DMS 273 (cell line): ENCODE results near the gene STARD9.
A peak's percentile ranks its signal among the peaks of the same experiment; 100 is the strongest.
"Not testable (repeated sequence)": the region's sequence is repeated elsewhere in the genome, so short reads cannot be mapped to it uniquely, and the experiment has no call there.

Experiments
- DNase-seq: peaks from one replicate; lab custom pipeline; 2025; ENCODE audit not compliant: unreplicated experiment; lab: John Stamatoyannopoulos, UW

STARD9 gene

DNA sequence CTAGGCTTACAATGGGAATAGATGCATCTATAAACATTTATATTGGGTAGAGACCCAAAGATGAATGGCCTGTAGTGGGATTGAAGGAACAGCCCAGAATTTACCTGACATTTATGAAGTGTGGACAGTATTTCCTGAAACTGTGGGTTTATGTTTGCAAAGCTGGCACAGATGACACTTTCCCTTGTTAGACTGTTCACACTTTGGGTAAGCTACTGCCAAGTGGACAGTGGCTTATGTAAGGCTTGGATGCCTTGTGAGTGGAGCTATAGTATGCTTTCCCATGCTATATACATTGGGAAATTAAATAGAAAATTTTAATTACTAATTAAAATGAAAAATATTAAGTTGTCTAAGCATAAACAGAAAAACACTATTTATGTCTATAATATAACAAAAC is 48.5 kb downstream of the STARD9 start:
- DNase-seq = no peak

DNA sequence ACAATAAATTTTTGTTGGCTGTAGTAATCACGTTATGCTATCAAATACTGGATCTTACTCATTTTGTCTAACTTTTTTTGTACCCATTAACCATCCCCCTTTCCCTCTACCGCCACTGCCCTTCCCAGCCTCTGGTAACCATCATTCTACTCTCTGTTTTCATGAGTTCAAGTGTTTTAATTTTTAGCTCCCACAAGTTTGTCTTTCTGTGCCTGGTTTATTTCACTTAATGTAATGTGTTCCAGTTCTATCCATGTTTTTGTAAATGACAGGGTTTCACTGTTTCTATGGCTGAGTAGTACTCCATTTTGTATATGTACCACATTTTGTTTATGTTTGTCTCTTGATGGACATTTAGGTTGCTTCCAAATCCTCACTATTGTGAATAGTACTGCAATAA is 52.1 kb downstream of the STARD9 start:
- no peak for DNase-seq

DNA sequence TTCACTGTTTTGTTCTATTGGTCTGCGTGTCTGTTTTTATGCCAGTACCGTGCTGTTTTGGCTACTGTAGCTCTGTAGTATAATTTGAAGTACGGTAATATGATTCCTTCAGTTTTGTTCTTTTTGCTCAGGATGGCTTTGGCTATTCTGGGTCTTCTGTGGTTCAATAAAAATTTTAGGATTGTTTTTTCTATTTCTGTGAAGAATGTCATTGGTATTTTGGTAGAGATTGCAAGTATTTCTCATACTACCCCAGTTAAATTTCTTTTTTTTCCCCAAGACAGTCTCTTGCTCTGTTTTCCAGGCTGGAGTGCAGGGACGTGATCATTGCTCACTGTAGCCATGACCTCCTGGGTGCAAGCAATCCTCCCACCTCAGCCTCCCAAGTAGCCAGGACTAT is 53.4 kb downstream of the STARD9 start:
- DNase-seq = no peak

DNA sequence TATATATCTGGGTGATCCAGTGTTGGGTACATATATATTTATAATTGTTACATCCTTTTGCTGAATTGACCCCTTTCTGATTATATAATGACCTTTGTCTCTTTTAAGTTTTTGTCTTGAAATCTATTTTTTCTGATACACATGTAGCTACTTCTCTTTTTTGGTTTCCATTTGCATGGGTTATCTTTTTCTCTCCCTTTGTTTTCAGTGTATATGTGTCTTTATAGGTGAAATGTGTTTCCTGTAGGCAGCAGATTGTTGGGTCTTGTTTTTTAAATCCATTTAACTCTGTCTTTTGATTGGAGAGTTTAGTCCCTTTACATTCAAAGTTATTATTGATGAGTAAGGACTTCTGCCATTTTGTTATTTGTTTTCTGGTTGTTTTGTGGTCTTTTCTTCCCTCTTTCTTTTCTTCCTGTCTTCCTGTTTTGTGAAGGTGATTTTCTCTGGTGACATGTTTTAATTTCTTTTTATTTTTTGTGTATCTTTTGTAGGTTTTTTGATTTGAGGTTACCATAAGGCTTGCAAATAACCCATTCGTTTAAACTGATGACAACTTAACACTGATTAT is 56.8 kb downstream of the STARD9 start:
- no peak for DNase-seq

DNA sequence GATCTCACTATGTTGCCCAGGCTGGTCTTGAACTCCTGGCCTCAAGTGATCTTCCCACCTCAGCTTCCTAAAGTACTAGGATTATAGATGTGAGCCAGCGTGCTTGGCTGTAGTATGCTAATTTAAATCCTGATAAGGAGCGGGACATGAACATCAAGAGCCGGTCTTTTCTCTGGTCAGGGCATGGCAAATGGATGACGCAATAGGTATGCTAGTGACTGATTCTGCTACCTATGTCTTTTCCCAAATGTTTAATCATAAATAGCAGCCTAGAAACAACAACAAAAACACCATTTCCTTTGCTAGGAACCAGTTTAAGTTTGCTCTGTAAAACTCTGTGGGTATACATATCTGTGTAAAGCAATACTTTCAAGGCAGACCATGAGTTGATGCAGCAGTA is 64.7 kb downstream of the STARD9 start:
- DNase-seq = no peak

DNA sequence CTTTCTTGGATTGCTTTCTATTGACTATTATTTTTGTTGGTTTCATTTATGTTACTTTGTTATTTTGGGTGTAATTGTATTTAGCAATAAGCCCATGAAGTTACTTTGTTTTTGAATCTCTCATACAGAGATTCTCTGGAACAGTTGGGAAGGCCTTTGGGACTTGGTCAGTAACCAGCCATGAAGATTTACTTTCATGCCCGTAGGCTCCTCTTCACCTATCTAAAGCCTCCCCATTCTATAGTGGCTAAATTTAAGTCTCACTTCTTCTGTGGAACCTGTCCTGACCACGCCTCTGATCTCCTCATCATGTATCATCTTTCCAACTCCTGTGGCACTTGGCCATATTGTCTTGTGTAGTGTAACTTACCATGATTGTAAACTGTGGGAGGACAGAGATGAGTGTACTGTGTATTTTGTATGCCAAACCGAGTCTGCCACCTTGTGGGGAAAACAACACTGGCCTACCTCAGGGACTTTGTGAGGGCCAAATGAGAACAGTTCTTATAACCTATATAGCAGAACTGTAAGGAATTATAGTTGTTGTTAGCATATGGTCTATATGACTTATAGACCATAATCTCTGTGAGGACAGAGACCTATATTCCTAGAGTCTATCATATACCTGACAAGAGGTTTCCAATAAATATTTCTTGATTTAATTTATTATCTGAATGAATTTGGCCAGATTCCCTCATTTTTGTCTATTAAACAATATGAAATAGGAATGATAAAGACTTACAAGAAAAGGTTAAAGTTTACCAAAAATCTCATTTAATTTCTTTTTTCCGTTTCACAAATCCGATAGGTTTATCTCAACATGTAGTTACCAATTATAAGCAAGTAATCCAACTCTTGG is 75.0 kb downstream of the STARD9 start:
- peak; percentile 71 for DNase-seq

DNA sequence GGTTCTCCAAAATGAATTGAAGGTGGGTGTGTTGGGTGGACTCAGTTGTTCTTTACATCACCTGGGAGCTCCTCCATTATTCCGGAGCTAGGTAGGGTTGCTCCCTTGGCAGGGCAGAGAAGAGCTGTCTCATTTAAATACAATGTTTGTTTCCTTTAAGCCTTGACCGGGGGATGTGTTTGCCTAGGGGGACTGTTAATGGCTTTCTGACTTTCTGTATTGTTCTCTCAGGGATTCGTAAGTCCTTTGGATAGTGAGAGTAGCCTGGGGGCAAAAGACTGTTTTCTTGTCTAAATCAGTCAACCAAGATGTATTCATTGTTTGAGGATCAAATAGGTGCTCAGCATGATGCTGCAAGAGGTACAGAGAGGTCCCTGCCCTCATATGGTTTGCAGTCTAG is 90.4 kb downstream of the STARD9 start:
- no peak for DNase-seq

DNA sequence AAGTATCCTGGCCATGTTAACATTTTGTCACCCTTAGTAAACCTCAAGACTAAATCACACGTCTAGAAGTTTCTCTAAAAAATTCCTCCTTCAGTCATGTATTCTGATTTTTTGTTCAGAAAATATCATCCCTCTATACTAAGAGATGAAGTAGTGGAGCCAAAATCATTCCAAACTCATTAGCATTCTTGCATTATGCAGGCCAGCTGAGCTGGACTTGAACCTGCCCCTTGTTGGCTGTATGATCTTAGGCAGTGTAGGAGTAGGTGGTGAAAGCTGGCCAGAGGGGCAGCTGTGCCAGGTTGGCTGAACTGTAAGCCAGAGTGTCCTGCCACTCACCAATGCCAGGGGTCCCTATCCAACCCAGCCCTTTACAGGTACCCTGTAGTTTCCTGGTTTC is 92.4 kb downstream of the STARD9 start:
- DNase-seq = no peak

DNA sequence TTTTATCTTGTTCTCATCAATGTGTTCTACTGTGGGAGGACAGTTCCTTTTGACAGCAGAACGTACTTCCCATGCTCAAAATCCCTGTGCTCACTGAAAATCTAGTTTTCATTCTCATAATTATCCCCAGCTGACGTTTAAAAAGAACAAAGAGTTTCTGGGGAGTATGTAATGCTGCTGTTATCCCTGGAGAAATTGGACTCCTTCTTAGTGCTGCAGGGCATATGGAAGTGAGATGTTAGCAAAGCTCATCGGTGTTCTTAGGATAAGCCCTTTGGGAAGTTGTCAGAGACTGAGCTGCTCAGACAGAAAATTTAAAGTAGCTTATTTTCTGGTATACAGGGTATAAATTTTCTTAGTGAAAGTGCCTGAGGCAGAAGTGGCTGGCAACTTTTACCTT is 95.0 kb downstream of the STARD9 start:
- no peak for DNase-seq

DNA sequence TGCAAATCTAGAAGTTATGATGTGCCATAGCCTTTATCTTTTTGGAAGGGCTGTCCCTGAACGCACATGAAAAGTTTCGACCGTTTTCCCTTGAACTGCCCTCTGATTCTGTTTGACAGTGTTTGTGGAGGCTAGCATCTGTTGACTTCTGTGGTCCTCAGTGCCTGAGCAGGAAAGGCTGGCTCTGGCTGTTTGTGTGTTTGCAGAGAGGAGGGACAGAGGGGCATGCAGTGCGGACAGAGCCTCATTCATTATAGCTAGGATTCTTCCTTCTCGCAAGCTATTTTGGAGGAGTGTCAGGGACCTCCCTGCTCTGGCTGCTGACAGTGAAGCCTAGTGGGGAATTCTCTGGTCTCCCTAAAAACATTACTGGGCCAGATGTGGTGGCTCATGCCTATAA is 97.0 kb downstream of the STARD9 start:
- DNase-seq = no peak

DNA sequence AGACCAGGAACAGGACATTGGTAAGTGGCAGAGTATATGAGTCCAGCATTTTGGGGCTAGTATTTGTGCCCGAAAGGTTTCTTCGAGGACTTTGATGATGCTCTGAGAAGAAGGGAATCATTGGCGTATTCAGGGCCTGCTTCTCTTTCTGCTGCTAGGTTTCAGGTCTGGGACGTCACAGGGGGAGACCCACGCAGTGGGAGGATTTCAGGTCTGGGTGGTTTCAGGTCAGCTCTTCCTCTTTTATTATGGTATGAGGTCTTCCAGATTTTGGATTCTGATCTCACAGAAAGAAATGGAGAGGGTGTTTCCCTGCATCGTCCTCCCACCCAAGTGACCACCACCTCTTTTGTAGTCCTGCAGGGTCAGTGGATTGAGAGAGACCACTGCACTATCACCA is 99.1 kb downstream of the STARD9 start:
- DNase-seq = no peak

DNA sequence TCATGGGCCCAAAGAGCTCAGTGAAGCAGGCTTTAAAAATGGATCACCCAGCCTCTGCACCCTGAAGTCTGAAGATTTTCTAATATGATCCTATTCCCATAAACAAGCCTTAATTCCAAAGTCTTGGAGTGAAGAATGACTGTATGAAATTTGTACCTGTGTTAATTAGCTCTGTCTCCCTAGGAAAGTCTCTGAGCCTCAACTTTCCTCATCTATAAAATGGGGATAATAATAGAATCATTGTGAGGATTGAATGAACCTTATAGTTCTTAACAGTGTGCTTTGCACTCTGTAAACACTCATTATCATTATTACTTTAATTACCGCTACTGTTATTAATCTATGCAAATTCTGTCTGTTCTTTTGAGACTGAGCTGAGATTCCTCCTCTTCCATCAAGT is 99.6 kb downstream of the STARD9 start:
- no peak for DNase-seq

DNA sequence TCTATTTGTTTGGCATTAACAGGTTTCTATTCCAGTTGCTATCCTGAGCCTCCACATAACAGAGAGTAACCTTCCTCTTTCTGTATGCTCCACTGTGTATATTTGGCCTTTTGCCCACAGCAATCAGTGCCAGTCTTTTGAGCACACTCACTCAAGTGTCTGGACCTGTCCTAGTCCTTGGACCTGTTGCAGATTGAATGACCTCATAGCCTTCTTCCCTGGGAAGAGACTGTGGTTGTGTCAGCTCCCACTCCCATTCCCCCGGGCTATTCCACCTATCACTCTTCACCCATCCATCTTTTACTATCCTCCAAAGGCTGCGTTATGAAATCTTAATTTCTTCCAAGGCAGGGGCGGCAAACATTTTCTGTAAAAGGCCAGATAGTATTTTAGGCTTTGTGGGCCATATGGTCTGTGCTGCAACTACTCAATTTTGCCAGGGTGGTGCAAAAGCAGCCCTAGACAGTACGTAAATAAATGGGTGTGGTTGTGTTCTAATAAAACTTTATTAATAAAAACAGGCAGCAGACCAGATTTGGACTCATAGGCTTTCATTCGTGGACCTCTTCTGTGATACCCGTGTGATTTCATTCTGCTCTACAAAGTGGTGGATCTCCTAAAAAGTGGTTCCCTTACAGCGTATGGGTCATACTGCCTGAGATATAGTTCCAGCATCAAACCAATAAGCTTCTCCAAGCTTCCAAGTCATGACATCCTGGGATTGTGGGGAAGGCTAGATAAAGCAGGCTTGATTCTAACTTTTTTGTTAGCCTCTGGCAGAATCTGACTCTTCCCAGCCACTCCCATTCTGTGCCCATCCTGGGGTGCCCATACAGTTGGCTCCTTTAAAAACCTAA is 104.1 kb downstream of the STARD9 start:
- DNase-seq = peak; percentile 23

DNA sequence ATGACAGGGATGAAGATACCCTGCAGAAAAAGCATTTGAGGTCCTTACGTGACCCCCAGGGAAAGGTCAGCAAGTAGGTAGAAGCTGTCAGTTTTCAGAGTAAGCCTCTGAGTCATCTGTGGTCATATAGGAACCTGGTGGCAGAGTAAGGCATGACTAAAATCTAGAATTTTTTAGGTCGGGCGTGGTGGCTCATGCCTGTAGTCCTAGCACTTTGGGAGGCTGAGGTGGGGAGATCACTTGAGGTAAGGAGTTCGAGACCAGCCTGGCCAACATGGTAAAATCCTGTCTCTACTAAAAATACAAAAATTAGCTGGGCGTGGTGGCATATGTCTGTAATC is 104.7 kb downstream of the STARD9 start:
- not testable (repeated sequence) for DNase-seq

DNA sequence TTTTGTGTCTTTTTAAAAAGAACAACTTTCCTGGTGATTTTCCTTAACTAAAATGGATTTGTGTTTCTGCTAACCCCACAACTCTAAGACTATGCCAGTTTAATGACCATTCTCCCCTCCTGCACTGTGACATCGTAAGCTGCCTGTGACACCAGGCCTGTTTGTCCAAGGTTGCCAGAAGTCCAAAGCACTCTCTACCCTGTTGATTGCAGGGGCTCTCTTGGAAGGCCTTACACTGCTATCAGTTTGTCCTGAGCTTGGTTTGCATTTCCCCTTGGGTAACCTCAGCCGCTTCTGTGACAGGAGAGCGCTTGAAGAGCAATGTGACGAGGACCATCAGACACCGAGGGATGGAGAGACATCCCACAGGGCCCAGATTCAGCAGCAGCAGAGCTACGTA is 105.7 kb downstream of the STARD9 start:
- no peak for DNase-seq

DNA sequence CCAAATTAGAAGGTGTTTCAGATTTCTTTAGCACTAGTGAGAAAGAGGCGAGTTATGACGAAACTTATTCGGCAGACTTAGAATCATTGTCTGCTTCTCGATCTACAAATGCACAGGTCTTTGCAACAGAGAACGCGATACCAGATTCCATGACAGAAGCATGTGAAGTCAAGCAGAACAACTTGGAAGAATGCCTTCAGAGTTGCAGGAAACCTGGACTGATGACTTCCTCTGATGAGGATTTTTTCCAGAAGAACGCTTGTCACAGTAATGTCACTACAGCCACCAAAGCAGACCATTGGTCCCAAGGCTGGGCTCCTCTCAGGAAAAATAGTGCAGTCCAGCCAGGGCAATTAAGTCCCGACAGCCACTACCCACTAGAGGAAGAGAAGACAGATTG is 110.9 kb downstream of the STARD9 start:
- DNase-seq = no peak

DNA sequence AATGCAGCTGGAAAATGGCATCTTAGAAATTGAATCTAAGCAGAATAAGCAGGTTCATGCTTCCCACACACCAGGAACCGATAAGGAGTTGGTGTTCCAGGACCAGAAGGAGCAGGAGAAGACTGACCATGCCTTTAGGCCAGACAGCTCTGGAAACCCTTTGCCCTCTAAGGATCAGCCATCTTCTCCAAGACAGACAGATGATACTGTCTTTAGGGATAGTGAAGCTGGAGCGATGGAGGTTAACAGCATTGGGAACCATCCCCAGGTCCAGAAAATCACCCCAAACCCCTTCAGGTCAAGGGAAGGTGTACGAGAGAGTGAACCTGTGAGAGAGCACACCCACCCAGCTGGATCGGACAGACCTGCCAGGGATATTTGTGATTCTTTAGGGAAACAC is 112.3 kb downstream of the STARD9 start:
- no peak for DNase-seq

DNA sequence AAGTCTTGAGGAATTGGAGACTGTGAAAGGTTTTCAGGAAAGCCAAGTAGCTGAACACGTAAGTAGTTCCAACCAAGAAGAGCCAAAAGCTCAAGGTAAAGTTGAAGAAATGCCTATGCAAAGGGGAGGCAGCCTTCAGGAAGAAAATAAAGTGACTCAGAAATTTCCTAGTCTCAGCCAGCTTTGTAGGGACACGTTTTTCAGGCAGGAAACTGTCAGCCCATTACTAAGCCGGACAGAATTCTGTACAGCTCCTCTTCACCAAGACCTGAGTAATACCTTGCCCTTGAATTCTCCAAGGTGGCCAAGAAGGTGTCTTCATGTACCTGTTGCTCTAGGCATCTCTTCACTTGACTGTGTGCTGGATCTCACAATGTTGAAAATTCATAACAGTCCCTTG is 112.9 kb downstream of the STARD9 start:
- DNase-seq = no peak

DNA sequence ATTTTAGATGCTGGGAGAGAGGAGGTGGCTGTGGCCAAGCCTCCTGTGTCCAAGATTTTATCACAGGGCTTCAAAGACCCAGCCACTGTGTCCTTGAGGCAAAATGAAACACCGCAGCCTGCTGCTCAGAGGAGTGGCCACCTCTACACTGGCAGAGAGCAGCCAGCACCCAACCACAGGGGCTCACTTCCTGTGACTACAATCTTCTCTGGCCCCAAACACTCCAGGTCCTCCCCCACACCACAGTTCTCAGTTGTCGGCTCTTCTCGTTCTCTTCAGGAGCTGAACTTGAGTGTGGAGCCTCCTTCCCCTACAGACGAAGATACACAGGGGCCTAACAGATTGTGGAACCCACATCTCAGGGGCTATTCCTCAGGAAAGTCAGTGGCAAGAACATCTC is 115.9 kb downstream of the STARD9 start:
- DNase-seq = no peak

DNA sequence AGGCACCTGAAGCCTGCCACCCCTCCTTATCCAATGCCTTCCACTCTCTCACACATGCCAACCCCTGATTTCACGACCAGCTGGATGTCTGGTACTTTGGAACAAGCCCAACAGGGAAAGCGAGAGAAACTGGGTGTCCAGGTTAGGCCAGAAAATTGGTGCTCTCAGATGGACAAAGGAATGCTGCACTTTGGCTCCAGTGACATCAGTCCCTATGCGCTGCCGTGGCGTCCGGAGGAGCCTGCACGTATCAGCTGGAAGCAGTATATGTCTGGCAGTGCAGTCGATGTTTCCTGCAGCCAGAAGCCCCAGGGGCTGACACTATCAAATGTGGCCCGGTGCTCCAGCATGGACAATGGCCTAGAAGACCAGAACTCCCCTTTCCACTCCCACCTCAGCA is 116.4 kb downstream of the STARD9 start:
- no peak for DNase-seq

DNA sequence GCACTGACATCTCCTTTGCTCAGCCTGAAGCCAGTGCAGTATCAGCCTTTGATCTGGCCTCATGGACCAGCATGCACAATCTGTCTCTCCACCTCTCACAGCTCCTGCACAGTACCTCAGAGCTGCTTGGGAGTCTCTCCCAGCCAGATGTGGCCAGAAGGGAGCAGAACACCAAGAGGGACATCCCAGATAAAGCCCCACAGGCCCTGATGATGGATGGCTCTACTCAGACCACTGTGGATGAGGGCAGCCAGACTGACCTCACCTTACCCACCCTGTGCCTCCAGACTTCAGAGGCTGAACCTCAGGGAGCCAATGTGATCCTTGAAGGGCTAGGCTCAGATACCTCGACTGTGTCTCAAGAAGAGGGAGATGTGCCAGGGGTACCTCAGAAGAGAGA is 117.1 kb downstream of the STARD9 start:
- no peak for DNase-seq

DNA sequence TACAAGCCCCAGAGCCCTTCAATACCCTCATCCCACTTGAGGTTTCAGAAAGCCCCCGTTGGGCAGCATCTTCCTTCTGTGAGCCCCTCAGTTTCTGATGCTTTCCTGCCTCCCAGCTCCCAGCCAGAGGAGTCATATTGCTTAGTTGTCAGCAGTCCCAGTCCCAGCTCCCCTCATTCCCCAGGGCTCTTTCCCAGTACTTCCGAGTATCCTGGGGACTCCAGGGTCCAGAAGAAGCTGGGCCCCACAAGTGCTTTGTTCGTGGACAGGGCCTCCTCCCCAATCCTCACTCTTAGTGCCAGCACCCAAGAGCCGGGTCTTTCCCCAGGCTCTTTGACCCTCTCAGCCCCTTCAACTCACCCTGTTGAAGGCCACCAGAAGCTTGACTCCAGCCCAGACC is 117.6 kb downstream of the STARD9 start:
- DNase-seq = no peak
